ENCODE data around the gene MTO1. TPM values are rescaled to one million over a fixed set of nuclear protein-coding genes. Genes with fewer than 3 reads are reported as not detected.

MTO1 gene
- total RNA-seq, 4 donors from 2014 or later, result 22.6 to 29.6 (median 25.1) TPM

GRCh38 chr6:73520688-73521350, 59.3 kb downstream of the MTO1 start, which contains the start of gene EEF1A1:
TSS of gene EEF1A1 (minus strand) at chr6:73521032. CDS start at chr6:73520026, 1,006 bp downstream.
- TF ChIP-seq CTCF (IDR thresholded peaks at IDR 0.05) (no peak), POLR2A (IDR thresholded peaks at IDR 0.05) (peak in 1 of 2 donors; percentile 98)
- H3K4me3 ChIP-seq (ENCODE audit: low read depth, poor library complexity, severe bottlenecking), result peak within 1 kb of the TSS; percentile 94
- WGBS, 2 donors, result 1% methylated on average over 53 of the region's 53 CpGs
- intact Hi-C loops (cut with DNase I; ENCODE audit: low total_unique reads), result no loop called here
- peak; percentile 100 for DNase-seq (ENCODE audit: low spot score in 2 of 2)

- intact Hi-C loops (cut with DNase I; ENCODE audit: low total_unique reads), result no loop called here
- WGBS, 2 donors, result 1% methylated on average over 21 to 36 of the region's 36 CpGs
Measured at GRCh38 chr6:73521351-73521985, 59.9 kb downstream of the MTO1 start.

GRCh38 chr6:73523434-73524123, 62.0 kb downstream of the MTO1 start:
- H3K4me3 ChIP-seq (ENCODE audit: low read depth, poor library complexity, severe bottlenecking), result peak overlapping the region; percentile 65
- peak; percentile 61 to 93 for DNase-seq (ENCODE audit: low spot score in 2 of 2)
- TF ChIP-seq POLR2A (IDR thresholded peaks at IDR 0.05) (no peak), CTCF (IDR thresholded peaks at IDR 0.05) (no peak)
- 3 to 6% methylated on average over 20 to 50 of the region's 50 CpGs for WGBS, 2 donors
- intact Hi-C loops (cut with DNase I; ENCODE audit: low total_unique reads), result no loop called here

More at GRCh38 chr6:73521351-73521985, 59.9 kb downstream of the MTO1 start:
- DNase-seq (ENCODE audit: low spot score in 2 of 2), result peak in 1 of 2 donors; percentile 97
- peak overlapping the region; percentile 68 for H3K4me3 ChIP-seq (ENCODE audit: low read depth, poor library complexity, severe bottlenecking)
- no peak for TF ChIP-seq CTCF (IDR thresholded peaks at IDR 0.05)
- no peak for TF ChIP-seq POLR2A (IDR thresholded peaks at IDR 0.05)

- 95 to 96% methylated on average over 3 of the region's 3 CpGs for WGBS, 2 donors
- no peak for DNase-seq (ENCODE audit: low spot score in 2 of 2)
- TF ChIP-seq CTCF (IDR thresholded peaks at IDR 0.05) (no peak), POLR2A (IDR thresholded peaks at IDR 0.05) (no peak)
- intact Hi-C loops (cut with DNase I; ENCODE audit: low total_unique reads), result no loop called here
- no peak overlapping the region for H3K4me3 ChIP-seq (ENCODE audit: low read depth, poor library complexity, severe bottlenecking)
Measured at GRCh38 chr6:73525546-73526330, 64.2 kb downstream of the MTO1 start.

- TF ChIP-seq POLR2A (IDR thresholded peaks at IDR 0.05) (no peak), CTCF (IDR thresholded peaks at IDR 0.05) (no peak)
- intact Hi-C loops (cut with DNase I; ENCODE audit: low total_unique reads), result no loop called here
- DNase-seq (ENCODE audit: low spot score in 2 of 2), result peak in 1 of 2 donors; percentile 72
- H3K4me3 ChIP-seq (ENCODE audit: low read depth, poor library complexity, severe bottlenecking), result no peak overlapping the region
- WGBS, 2 donors, result 85% methylated on average over 7 of the region's 7 CpGs
Measured at GRCh38 chr6:73528897-73529296, 67.4 kb downstream of the MTO1 start.

Measured in lower leg skin (tissue), 4 donors.